GM18505 (cell line): ENCODE data around the gene MCM3AP.

Experiments used
- ATAC-seq: cut with Tn5 transposase; IDR thresholded peaks from one replicate; pipeline ENCODE4 v1.9.1; 2021; ENCODE audit not compliant: unreplicated experiment
- POLR2A ChIP-seq: IDR thresholded peaks from 4 replicates; pipeline ENCODE4 v1.6.1; 2011; ENCODE audit warnings: borderline replicate concordance; ENCODE audit not compliant: insufficient read depth, insufficient read length; ENCODE audit errors: extremely low read depth

Gene MCM3AP

DNA sequence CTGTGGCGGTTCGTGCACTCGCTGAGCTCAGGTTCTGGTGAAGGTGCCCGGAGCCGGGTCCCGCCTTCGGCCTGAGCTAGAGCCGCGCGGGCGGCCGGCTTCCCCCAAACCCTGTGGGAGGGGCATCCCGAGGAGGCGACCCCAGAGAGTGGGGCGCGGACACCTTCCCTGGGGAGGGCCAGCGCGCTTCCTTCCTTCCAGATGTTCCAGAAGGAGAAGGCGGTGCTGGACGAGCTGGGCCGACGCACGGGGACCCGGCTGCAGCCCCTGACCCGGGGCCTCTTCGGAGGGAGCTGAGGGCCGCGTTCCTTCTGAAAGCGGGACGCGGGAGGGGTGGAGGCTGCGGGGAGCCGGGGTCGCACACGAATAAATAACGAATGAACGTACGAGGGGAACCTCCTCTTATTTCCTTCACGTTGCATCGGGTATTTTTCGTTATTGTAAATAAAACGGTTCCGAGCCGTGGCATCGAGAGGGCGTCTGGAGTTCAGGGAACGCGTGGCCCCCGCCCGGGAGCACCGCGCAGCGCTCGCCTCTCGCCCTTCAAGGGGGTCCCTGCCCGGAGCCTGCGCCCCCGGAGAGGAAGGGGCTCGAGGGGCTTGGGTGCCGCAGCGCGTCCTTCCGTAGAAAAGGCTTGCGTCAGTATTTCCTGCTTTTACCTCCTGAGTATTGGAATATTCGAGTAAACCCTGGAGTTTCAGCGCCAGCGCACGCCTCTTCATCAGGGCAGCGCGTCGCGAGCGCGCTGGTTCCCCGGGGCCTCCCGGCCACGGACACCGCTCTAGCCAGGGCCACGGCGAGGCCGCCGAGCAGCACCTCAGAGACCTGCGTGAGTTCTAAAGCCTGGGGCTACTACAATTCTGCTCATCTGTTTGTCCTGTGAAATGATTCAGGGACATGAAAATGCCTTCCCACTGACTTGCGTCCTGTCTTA lies 12.2 kb upstream of the MCM3AP start:
- ATAC-seq: no peak
- no peak for TF ChIP-seq POLR2A

DNA sequence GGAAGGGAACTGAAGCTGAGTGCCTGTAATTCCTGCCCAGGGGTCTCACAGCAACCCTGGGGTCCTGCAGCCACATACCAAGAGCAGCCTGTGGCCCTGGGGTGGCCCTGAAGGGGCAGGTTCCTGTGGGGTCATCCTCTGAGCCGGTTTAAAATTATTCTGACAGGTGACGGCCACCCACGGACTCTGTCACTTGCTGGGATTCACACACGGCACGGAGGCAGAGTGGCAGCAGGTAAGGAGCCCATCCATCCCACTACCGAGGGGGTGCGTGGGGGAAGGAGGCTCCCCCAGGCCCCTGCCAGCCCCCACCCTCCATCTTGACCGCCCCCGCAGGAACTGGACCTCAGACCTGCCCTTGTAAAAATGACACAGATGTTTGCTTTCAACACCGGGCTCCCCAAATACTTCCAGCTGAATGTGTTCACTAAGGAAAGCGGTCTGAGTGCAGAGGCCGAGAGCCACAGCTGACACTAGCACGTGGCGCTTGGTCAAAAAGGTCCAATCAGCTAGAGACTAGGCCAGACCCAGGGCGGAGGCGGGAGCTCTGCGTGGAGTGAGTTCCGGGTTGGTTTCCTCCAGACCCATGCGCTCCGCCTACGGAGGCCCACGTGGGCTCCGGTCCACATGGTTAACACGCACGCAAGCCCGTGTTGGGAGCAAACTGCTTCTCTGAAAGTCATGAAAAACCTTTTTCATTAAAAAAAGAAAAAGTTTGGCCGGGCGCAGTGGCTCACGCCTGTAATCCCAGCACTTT lies 10.8 kb upstream of the MCM3AP start:
- no peak for TF ChIP-seq POLR2A
- no peak for ATAC-seq

DNA sequence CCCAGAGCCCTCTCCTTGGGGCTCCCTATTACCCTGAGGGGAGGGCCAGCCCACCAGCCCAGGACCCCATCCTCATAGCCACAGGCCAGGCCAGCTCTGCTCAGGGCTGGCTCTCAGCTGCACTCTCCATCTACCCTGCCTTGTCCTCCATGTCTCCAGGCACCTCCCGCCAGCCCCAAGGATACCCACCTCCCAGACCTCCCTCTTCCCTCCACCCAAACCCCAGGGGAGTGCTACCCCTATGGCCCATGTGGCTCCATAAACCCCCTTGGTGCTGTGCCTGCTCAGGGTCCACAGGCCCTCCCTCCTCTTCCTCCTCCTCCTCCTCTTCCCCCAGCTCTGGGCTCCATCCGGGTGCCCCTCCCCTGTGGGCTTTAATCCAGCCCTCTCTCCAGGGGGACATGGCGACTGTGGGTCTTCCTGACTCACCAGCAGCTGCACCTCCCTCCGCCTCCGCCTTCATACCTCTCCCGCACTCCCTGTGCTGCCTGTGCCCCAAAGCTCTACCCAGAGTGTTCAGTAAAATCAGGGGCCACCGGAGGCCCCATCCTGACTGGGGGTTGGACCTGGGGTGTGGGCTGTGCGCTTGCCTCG lies 9.9 kb upstream of the MCM3AP start:
- no peak for TF ChIP-seq POLR2A
- ATAC-seq: no peak

DNA sequence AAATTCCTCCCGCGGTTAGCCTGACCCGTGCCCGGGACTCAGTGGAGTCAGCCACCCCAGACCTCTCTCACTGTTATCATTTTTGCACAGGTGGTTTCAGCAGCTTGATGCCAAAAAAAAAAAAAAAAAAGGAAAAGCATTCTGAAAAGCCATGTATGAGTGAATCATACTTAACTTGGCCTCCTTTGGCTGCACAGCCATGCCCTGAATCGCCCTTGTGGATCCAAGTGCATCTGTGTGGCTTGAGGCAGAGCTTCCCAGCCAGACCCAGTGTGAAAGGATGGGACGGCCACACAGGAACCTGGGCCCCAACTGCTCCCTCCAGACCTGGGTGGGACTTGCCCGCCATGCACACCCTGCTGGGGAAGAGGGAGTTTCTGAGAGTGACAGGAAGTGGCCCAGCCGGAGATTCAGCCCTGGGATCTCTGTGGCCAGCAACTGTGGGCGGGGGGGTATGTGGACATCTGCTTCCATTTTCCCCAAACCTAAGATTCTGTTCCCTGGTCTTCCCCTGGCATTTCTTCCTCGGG lies 9.3 kb upstream of the MCM3AP start:
- no peak for TF ChIP-seq POLR2A
- ATAC-seq: no peak

DNA sequence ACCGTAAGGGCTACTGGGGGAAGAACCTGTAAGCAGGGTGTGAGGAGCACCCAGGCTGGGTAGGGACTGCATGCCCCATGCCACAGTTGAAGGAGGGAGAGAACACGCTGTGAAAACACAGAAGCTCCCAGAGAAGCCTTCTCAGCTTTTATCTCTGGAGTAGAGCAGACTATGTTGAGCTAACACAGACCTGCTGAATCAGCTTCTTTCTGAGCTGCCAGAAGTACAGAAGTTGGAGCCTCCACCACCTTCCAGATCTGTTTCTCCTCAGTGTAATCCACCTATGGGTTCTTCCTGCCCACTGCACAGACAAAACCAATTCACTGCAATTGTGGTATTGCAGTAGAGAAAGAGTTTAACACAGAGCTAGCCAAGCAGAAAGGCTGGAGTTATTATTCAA lies 6.2 kb upstream of the MCM3AP start:
- ATAC-seq: no peak
- TF ChIP-seq POLR2A: no peak

DNA sequence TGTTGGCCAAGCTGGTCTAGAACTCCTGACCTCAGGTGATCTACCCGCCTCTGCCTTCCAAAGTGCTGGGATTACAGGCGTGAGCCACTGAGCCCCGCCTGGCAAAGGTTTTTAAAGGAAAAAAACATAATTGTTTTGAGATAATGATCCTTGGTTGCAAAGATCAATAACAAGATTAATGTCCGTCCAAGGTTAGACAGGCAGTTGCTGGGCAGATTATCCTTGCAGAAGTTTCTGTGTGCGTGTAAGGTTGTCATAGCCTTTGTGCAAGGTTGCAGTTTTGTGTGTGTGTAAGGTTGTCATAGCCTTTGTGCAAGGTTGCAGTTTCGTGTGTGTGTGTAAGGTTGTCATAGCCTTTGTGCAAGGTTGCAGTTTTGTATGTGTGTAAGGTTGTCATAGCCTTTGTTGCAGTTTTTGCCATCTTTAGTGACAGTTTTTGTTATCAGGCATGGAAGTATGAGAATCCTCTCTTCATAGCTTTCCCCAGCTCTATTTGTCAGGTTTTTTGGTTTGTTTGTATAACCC lies 4.3 kb upstream of the MCM3AP start:
- ATAC-seq: no peak
- TF ChIP-seq POLR2A: no peak

DNA sequence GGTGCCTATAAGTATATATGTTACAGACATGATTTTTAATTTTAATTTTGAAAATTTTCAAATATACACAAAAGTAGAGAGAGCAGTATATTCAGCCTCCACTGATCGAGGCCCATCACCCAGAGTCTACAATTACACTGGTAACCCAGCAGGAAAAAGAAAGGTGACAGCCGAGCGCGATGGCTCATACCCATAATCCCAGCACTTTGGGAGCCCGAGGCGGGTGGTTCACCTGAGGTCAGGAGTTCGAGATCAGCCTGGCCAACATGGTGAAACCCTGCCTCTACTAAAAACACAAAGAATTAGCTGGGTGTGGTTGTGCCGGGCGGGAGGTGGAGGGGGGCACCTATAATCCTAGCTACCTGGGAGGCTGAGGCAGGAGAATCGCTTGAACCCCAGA lies 2.1 kb upstream of the MCM3AP start:
- ATAC-seq: no peak
- no peak for TF ChIP-seq POLR2A

DNA sequence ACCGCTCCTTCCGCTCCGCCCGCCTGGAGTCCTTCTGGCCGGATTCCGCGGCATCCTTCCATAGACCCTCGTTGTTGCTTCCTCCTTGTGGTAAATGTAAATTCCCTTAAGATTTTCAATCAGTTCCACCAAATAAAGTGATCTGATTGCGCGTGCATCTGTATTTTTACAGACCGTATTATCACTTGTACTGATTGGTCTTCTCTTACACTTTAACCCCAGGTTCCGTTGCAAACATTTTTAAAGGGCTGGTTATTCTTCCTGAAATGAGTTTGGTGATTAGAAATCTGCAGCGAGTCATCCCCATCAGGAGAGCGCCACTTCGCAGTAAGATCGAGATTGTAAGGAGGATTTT lies 1.2 kb upstream of the MCM3AP start:
- peak; percentile 7 for ATAC-seq
- TF ChIP-seq POLR2A: no peak

DNA sequence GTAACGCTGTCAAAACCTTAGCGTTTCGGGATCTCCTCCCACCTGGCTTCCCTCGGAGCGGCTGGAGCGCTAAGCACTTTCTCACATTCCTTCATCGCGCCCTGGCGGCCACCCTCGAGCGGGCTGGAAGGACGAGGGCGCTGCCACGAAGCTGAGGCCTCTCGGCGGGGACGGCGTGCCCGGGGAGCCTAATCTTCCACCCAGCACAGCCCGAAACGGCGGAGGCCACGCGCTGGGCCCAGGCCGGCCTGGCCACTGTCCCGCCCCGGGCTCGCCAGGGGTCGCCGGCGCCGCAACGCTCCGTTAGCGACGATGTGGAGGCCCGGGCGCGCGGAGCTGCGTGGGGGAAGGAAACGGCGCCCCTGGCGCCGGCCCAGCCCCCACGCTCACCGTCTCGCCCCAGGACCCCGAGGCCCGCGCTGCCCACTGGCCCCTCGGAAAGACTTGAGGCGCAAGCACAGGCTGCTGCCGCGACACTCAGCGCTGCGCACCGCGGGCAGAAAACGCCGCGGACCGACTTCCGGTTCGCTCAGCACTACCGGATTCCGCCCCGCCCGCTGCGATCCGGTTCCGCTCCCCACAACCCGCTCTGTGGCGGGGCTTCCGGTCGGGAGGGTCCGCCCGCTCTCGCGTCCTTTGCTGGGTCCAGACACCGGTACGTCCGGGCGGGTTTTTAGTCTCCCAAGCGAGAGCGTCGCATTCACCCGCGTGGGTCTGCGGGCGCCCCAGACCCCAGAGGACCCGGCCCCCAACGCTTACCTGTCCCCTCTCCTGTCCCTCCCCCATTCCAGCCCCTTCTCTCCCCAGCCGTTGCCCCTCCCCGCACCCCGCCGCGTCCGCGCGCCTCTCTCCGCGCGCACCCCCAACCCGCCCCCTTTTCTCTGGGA lies 593 bp upstream of the MCM3AP start, which contains the start of gene YBEY:
TSS of gene YBEY (plus strand) at position 582 of the 887 bp plus-strand sequence. CDS start 572 bp downstream, outside the sequence.
- peak; percentile 91 for TF ChIP-seq POLR2A
- peak; percentile 87 for ATAC-seq

DNA sequence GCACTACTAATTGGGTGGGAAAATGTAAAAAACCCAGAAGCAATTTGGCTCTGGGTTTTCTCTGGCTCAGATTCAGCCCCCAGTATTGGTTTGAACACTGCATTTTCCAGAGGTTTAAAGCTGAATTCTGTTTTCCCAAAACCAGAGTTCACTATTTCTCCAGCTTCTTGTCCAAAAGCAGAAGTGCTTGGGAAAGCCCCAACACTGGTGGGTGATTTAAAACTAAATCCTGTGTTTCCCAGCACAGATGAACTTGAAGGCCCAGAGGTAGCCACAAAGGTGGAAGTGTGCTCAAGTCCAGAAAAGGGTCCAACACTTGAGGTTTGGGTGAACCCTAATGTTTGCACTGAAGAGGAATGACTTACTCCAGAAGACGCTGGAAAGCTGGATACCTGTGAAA lies 678 bp downstream of the MCM3AP start:
- TF ChIP-seq POLR2A: no peak
- ATAC-seq: no peak

DNA sequence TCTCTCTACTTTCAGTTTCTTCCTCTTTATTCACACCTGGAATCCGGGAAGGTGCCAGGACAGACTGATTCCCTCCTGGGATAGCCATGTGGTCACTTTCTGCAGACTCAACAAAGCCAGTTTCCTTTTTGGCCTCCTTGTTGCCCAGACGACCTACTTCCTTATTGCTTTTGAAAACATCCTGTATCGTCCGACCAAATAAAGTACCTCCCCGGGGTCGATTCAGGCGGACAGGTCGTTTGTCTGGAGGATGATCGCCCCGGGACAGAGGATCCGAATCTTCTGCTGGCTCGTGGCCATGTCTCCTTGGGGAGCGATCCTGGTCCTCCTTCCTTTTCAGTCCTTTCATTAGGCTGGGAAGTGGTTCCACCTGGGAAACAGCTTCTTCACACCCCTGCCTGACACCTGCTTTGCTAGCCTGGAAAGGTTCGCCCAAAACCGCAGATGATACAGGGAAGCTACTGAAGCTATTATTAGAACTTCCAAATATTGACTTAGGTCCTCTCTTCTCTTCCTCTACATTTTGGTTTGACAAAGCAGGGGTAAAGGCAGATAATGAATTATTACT lies 1.2 kb downstream of the MCM3AP start:
- no peak for ATAC-seq
- TF ChIP-seq POLR2A: no peak

DNA sequence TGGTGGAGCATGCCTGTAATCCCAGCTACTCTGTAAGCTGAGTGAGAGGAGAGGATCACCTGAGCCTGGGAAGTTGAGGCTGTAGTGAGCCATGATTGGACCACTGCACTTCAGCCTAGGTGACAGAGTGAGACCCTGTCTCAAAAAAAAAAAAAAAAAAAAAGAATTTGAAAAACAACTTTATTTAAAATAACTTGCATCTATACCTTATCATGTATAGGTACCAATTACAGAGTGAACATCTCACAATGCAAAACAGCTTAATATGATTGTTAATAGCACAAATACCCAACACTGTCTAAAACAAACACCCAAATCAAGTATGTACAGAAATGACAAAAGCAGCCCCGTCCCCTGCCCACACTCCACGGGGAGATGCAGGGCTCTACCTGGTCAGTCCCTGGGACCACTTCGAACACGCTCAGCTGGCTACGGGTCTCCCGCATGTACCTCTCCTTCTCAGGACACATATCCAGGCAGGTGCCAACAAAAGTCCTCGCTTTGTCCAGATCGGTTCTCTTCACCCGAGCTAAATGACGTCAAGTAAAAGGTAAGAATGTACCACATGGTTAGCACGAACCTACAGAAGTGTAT lies 10.5 kb downstream of the MCM3AP start:
- TF ChIP-seq POLR2A: no peak
- ATAC-seq: no peak

DNA sequence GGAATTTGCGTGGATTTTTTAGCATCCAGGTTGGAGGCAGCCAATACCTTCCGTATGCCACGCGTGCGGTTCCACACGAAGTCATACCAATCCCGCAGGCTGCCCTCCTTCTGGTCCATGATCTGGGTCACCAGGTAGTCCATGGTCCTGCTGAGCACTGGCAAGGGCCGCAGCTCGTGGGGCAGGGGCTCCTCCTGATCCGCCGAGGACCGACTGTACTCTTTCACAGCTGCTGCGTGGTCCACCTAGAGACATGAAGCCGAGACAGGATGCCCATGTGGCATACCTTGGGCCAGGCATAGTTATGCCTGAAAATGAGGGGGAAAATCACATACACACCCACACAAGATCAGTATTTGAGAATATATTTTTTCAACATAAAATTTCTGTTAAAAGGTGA lies 12.1 kb downstream of the MCM3AP start:
- ATAC-seq: no peak
- no peak for TF ChIP-seq POLR2A
